Measurements from ENCODE around the gene LITAF.

- no peak for TF ChIP-seq CTCF (IDR thresholded peaks at IDR 0.05; ENCODE audit: low read depth, low read length, missing input control)
- no peak for TF ChIP-seq SP1 (IDR thresholded peaks at IDR 0.05)
- TF ChIP-seq GABPA (IDR thresholded peaks at IDR 0.05 in 1 of 2, conservative IDR thresholded peaks at IDR 0.05 in 1 of 2): no peak
- TF ChIP-seq MAX (IDR thresholded peaks at IDR 0.05): no peak
- TF ChIP-seq TAF1 (conservative IDR thresholded peaks at IDR 0.05): no peak
- TF ChIP-seq YY1 (IDR thresholded peaks at IDR 0.05): no peak
- TF ChIP-seq EGR1 (IDR thresholded peaks at IDR 0.05; ENCODE audit: low read depth in 2 of 2): no peak
Observed at GRCh38 chr16:11510178-11510973, 76.3 kb downstream of the LITAF start.
